Left lung (tissue), 10 donors: ENCODE data around the gene LEUTX. TPM values are rescaled to one million over a fixed set of nuclear protein-coding genes. Genes with fewer than 3 reads are reported as not detected.

Source experiments
- ATAC-seq: fragments of 200-7000 bp; cut with Tn5 transposase; one replicate; pipeline ENCODE4 v1.9.1; 2020; ENCODE audit warnings: moderate library complexity
- DNase-seq, 4 donors: peaks; one replicate each; pipeline ENCODE4 v3.0.0-alpha.2; 2013 to 2020
- H3K27ac ChIP-seq, 2 donors: fragments of 200-600 bp; sonication (generic) in 1 of 2; one replicate each; pipeline versions ENCODE4 v1.5.0 to v1.8.0; 2020 to 2021
- H3K27me3 ChIP-seq, 2 donors: fragments of 200-600 bp; sonication (generic) in 1 of 2; one replicate each; pipeline versions ENCODE4 v1.5.0 to v1.8.0; 2020 to 2021
- H3K36me3 ChIP-seq, 2 donors: fragments of 200-600 bp; sonication (generic) in 1 of 2; one replicate each; pipeline versions ENCODE4 v1.5.0 to v1.8.0; 2020 to 2021
- H3K4me1 ChIP-seq, 2 donors: fragments of 200-600 bp; one replicate each; pipeline ENCODE4 v1.8.0; 2021
- H3K4me3 ChIP-seq, 2 donors: fragments of 200-600 bp; sonication (generic) in 1 of 2; one replicate each; pipeline versions ENCODE4 v1.5.0 to v1.8.0; 2020 to 2021; ENCODE audit warnings: mild to moderate bottlenecking in 1 of 2
- H3K9me3 ChIP-seq, 2 donors: fragments of 200-600 bp; sonication (generic) in 1 of 2; one replicate each; pipeline versions ENCODE4 v1.5.0 to v1.8.0; 2020 to 2021
- intact Hi-C, 2 donors: fragments of 100-400 bp; cut with DNase I; formaldehyde crosslinking; loops; one replicate each; pipeline versions ENCODE4 v1.11.2 to v1.14.2; 2022
- polyA plus RNA-seq, 6 donors: library from polyadenylated mRNA; unstranded; fragments of 120-200 nt; gene quantifications; one replicate each; pipeline ENCODE4 v1.2.1, GENCODE V29; 2013; ENCODE audit not compliant: insufficient read length in 6 of 6
- total RNA-seq, 2 donors: library from RNA; stranded (reverse); fragmentation: NEBNext Ultra II Directional; extraction: Animal tissue kit (Norgen Biotek cat#: 25700); gene quantifications; one replicate each; pipeline ENCODE4 v1.2.1, GENCODE V29; 2021
- TF ChIP-seq, protein P1 (sequence below), 2 donors: fragments of 200-600 bp; sonication (generic) in 1 of 2; IDR thresholded peaks; one replicate each; pipeline versions ENCODE4 v1.5.0 to v1.8.0; 2021; ENCODE audit warnings: antibody characterized with exemption in 2 of 2
- donor health status: DM: no; HTN: yes; CAD: no.
- donor health status: DM: no; HTN: no; CAD: no.

The LEUTX gene
- total and polyA plus RNA-seq, 8 donors = not detected

DNA sequence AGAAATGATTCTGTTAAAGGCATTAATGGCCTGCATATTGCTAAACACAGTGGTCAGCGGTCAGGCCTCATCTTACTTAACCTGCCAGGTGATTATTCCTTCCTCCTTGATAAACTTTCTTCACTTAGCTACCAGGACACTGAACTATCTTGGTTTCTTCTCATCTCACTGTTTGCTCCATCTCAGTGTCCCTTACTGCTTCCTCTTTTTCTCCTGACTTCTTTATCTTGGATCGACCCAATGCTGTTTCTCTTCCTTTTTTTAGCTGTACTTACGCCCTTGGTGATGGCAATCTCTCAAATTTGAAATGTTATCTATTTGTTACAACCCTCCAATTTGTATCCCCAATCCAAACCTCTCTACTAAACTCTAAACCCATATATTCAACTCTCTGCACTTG lies 33.0 kb upstream of the LEUTX start:
- Histone ChIP-seq H3K4me3 (no peak overlapping the region), H3K27me3 (peaks cover 0 to 22% of the 10 kb centered on the region in 2 donors), H3K36me3 (no peaks in the 10 kb centered on the region), H3K27ac (no peak overlapping the region), H3K4me1 (no peaks in the 10 kb centered on the region), H3K9me3 (no peaks in the 10 kb centered on the region)
- intact Hi-C loops = no loop called here
- TF ChIP-seq, protein P1, sequence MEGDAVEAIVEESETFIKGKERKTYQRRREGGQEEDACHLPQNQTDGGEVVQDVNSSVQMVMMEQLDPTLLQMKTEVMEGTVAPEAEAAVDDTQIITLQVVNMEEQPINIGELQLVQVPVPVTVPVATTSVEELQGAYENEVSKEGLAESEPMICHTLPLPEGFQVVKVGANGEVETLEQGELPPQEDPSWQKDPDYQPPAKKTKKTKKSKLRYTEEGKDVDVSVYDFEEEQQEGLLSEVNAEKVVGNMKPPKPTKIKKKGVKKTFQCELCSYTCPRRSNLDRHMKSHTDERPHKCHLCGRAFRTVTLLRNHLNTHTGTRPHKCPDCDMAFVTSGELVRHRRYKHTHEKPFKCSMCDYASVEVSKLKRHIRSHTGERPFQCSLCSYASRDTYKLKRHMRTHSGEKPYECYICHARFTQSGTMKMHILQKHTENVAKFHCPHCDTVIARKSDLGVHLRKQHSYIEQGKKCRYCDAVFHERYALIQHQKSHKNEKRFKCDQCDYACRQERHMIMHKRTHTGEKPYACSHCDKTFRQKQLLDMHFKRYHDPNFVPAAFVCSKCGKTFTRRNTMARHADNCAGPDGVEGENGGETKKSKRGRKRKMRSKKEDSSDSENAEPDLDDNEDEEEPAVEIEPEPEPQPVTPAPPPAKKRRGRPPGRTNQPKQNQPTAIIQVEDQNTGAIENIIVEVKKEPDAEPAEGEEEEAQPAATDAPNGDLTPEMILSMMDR (IDR thresholded peaks at IDR 0.05) = no peak
- ATAC-seq = no peak
- DNase-seq = no peak

DNA sequence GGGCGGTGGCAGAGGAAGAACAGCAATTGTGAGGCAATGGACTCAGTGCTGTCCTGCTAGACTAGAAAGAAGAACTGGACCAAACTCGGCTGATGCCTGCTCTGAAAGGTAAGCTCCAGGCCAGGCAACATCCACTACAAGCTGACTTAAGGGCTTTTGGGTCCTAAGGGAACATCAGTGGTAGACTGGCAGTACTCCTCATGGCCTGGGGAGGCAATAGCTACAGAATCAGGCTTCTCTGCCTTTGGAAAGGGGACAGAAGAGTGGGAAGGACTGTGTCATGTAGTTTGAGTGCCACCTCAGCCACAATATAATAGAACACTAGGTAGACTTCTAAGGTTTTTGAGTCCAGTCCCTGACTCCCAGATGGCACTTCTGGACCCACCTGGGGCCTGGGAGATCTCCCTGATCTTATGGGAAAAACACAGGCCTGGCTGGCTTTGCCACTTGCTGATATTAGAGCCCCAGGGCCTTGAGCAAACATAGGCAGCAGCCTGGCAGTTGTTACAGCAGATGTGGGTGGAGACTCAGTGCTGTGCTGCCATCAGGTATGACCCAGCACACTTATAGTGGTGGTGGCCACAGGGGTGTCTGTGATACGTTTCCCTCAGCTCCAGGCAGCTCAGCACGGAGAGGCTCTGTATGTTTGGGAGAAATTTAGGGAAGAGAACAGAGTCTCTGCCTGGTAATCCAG lies 31.7 kb upstream of the LEUTX start:
- Histone ChIP-seq H3K4me3 (no peak overlapping the region), H3K4me1 (no peaks in the 10 kb centered on the region), H3K36me3 (no peaks in the 10 kb centered on the region), H3K27me3 (peaks cover 0 to 25% of the 10 kb centered on the region in 2 donors), H3K9me3 (no peaks in the 10 kb centered on the region), H3K27ac (no peak overlapping the region)
- TF ChIP-seq, protein P1 (IDR thresholded peaks at IDR 0.05) = no peak
- no peak for DNase-seq
- ATAC-seq = no peak
- intact Hi-C loops = no loop called here

DNA sequence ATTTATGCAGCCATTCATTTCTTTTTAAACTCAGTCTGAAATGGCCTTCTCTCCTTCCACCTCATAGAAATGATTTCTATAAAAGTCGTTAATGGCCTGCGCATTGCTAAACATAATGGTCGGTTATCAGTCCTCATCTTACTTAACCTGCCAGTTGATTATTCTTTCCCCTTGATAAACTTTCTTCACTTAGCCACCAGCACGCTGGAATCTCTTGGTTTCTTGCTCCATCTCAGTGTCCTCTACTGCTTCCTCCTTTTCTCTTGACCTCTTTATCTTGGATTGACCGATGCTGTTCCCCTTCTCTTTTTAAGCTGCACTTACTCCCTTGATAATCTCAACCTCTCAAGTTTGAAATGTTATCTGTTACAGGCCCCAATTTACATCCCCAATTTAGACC lies 28.7 kb upstream of the LEUTX start:
- intact Hi-C loops = no loop called here

DNA sequence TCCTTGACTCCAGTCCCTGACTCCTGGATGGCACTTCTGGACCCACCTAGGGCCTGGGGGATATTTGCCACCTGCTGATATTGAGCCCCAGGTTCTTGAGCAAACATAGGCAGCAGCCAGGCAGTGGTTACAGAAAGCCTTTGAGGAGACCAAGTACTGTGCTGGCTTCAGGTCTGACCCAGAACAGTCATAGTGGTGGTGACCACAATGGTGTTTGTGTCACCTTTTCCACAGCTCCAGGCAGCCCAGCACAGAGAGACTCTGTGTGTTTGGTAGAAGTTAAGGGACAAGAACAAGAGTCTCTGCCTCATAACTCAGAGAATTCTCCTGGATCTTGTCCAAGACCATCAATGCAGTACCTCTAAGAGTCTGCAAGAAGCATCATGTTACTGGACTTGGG lies 26.3 kb upstream of the LEUTX start:
- DNase-seq (no peak), ATAC-seq (no peak)
- no peak overlapping the region for H3K27ac ChIP-seq

More for the DNA sequence above, 28.7 kb upstream of the LEUTX start:
- Histone ChIP-seq H3K4me3 (no peak overlapping the region), H3K27ac (no peak overlapping the region), H3K4me1 (no peaks in the 10 kb centered on the region), H3K9me3 (no peaks in the 10 kb centered on the region), H3K27me3 (peaks cover 0 to 19% of the 10 kb centered on the region in 2 donors), H3K36me3 (no peaks in the 10 kb centered on the region)
- DNase-seq = no peak
- no peak for ATAC-seq
- TF ChIP-seq, protein P1 (IDR thresholded peaks at IDR 0.05) = no peak

DNA sequence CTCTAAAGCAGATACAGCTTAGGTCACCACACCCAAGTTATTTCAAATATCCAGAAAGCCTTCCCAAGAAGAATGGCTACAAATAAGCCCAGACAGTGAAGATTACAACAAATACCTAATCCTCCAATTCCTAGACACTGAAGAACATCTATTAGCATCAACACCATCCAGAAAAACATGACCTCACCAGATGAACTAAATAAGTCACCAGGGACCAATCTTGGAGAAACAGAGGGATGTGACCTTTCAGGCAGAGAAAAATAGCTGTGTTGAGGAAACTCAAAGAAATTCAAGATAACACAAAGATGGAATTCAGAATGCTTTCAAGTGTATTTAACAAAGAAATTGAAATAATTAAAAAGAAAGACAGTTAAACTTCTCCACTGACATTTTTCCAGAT lies 25.9 kb upstream of the LEUTX start:
- TF ChIP-seq, protein P1 (IDR thresholded peaks at IDR 0.05) = no peak
- DNase-seq (no peak), ATAC-seq (no peak)
- intact Hi-C loops = no loop called here
- Histone ChIP-seq H3K36me3 (no peaks in the 10 kb centered on the region), H3K9me3 (no peaks in the 10 kb centered on the region), H3K27me3 (peaks cover 0 to 27% of the 10 kb centered on the region in 2 donors), H3K4me3 (no peak overlapping the region), H3K27ac (no peak overlapping the region), H3K4me1 (no peaks in the 10 kb centered on the region)

More for the DNA sequence above, 26.3 kb upstream of the LEUTX start:
- H3K9me3 ChIP-seq = no peaks in the 10 kb centered on the region
- intact Hi-C loops = no loop called here
- peaks cover 0 to 23% of the 10 kb centered on the region in 2 donors for H3K27me3 ChIP-seq
- no peak overlapping the region for H3K4me3 ChIP-seq
- H3K36me3 ChIP-seq = no peaks in the 10 kb centered on the region
- H3K4me1 ChIP-seq = no peaks in the 10 kb centered on the region
- TF ChIP-seq, protein P1 (IDR thresholded peaks at IDR 0.05) = no peak
